Brain microvascular endothelial cell (primary cell): ENCODE data around the gene HIVEP3.

Source experiments
- DNase-seq: peaks from one replicate; pipeline ENCODE4 v3.0.0-alpha.2; 2020
- H3K27ac ChIP-seq: fragments of 250-450 bp; sonication (Bioruptor Pico); 2 replicates; pipeline ENCODE4 v1.5.1; 2020; ENCODE audit warnings: mild to moderate bottlenecking, moderate library complexity
- H3K27me3 ChIP-seq: fragments of 250-450 bp; sonication (Bioruptor Pico); replicated peaks from 2 replicates; pipeline ENCODE4 v1.5.1; 2020; ENCODE audit warnings: mild to moderate bottlenecking
- H3K36me3 ChIP-seq: fragments of 250-450 bp; sonication (Bioruptor Pico); replicated peaks from 2 replicates; pipeline ENCODE4 v1.5.1; 2020; ENCODE audit warnings: mild to moderate bottlenecking
- H3K4me3 ChIP-seq: 2 replicates; pipeline ENCODE4 v1.5.1; 2011; ENCODE audit warnings: low read depth, mild to moderate bottlenecking, control low read depth, low read length, moderate library complexity
- in situ Hi-C: cut with HindIII; loops from 2 replicates; pipeline ENCODE4 v1.10.0; 2017; ENCODE audit warnings: low sequenced_read_pairs, low pct_ligation_motif_present
- TF ChIP-seq, protein P1 (sequence below): IDR thresholded peaks from 2 replicates; pipeline ENCODE4 v1.5.1; 2011; ENCODE audit warnings: low read depth, mild to moderate bottlenecking, moderate library complexity, low read length, control low read depth, inconsistent platforms; ENCODE audit errors: missing control alignments

The HIVEP3 gene

DNA sequence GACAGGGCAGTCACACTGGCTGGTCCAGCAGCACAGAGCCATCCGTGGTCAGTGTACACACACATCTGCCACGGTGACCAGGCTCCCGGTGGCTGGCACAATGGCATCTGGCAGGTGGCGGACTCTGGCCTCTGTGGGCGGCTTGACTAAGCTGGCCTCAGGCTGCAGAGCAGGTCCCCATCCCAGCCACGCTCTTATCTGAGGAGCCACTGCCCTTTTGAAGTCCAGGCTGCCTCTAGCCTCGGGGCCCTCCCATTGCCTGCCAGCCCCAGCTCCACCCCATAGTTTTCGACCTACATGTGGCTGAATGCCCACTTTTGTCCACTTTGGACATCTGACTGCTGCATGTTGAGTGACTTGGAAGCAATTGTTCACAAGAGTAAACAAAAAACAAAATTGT lies 404.3 kb downstream of the HIVEP3 start:
- no peak for DNase-seq
- H3K27me3 ChIP-seq, result no peaks in the 10 kb centered on the region
- TF ChIP-seq, protein P1, sequence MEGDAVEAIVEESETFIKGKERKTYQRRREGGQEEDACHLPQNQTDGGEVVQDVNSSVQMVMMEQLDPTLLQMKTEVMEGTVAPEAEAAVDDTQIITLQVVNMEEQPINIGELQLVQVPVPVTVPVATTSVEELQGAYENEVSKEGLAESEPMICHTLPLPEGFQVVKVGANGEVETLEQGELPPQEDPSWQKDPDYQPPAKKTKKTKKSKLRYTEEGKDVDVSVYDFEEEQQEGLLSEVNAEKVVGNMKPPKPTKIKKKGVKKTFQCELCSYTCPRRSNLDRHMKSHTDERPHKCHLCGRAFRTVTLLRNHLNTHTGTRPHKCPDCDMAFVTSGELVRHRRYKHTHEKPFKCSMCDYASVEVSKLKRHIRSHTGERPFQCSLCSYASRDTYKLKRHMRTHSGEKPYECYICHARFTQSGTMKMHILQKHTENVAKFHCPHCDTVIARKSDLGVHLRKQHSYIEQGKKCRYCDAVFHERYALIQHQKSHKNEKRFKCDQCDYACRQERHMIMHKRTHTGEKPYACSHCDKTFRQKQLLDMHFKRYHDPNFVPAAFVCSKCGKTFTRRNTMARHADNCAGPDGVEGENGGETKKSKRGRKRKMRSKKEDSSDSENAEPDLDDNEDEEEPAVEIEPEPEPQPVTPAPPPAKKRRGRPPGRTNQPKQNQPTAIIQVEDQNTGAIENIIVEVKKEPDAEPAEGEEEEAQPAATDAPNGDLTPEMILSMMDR, result no peak
- peaks cover 3% of the 10 kb centered on the region for H3K36me3 ChIP-seq
- H3K27ac ChIP-seq, result no peak overlapping the region
- H3K4me3 ChIP-seq, result no peak overlapping the region
- in situ Hi-C loops, result no loop called here

GRCh38 chr1:41513383-41513735 lies 405.4 kb downstream of the HIVEP3 start:
- no peak for DNase-seq
- Histone ChIP-seq H3K27ac (no peak overlapping the region), H3K4me3 (no peak overlapping the region), H3K27me3 (no peaks in the 10 kb centered on the region), H3K36me3 (peaks cover 3% of the 10 kb centered on the region)
- TF ChIP-seq, protein P1, result peak; percentile 70
- in situ Hi-C loops, result no loop called here

DNA sequence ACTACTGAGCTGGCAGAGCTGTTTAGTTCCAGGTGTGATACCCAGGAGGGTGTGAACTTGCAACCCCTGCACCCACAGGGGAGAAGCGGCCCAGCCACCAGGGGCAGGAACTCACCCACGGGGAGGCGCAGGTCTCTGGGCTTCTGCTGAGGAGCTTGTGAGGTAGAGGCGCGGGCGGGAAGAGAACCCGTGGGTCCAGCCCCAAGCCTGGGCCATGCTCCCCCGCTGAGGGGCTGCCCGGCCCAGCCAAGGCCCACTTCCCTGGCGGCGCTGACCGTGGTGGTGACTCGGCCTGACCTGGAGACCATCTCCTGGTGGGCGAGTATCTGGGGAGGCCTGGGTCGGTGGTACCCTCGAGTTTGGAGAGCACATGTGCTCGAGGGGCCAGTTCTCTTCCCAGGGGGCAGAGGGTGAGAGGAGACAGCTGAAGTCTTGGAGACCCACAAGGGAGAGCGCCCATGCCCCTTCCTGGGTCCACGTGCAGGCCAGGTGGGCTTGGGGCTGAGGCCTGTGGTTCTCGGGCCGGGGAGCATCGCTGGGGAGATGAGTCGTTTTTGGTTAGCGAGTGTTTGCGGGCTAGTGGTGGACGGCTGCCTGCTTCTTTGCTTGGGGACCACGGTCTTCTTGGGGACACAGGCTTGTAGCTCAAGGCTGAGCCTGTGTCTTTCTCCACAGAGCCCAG lies 405.9 kb downstream of the HIVEP3 start:
- Histone ChIP-seq H3K36me3 (peaks cover 3% of the 10 kb centered on the region), H3K27ac (no peak overlapping the region), H3K27me3 (no peaks in the 10 kb centered on the region), H3K4me3 (no peak overlapping the region)
- in situ Hi-C loops, result no loop called here
- TF ChIP-seq, protein P1, result no peak
- DNase-seq, result no peak

- no peaks in the 10 kb centered on the region for H3K27me3 ChIP-seq
- no peak overlapping the region for H3K27ac ChIP-seq
- in situ Hi-C loops, result no loop called here
- no peak for DNase-seq
- peaks cover 3% of the 10 kb centered on the region for H3K36me3 ChIP-seq
- no peak overlapping the region for H3K4me3 ChIP-seq
- TF ChIP-seq, protein P1, result no peak
Measured at GRCh38 chr1:41511239-41511540, 407.5 kb downstream of the HIVEP3 start.

- TF ChIP-seq, protein P1, result no peak
- H3K4me3 ChIP-seq, result no peak overlapping the region
- no peaks in the 10 kb centered on the region for H3K27me3 ChIP-seq
- no peak overlapping the region for H3K27ac ChIP-seq
- DNase-seq, result no peak
- in situ Hi-C loops, result no loop called here
- H3K36me3 ChIP-seq, result peaks cover 3% of the 10 kb centered on the region
Measured at GRCh38 chr1:41510531-41511238, 408.0 kb downstream of the HIVEP3 start.
